Prostate gland (tissue), 2 donors: ENCODE results near the gene RNF224. TPM values are rescaled to one million over a fixed set of nuclear protein-coding genes. Genes with fewer than 3 reads are reported as not detected.

Experiments
- DNase-seq: peaks from one replicate; pipeline ENCODE4 v3.0.0-alpha.2; 2019; ENCODE audit warnings: low spot score
- H3K27ac ChIP-seq, 2 donors: fragments of 200-600 bp; sonication (generic); 2 replicates each; pipeline ENCODE4 v1.5.1; 2017 to 2019
- H3K27me3 ChIP-seq: fragments of 200-600 bp; sonication (generic); replicated peaks from 2 replicates; pipeline ENCODE4 v1.5.1; 2019; ENCODE audit not compliant: insufficient read depth
- H3K36me3 ChIP-seq, 2 donors: fragments of 200-600 bp; sonication (generic); 1 replicate in 1 of 2; 2 replicates in 1 of 2; pipeline versions ENCODE4 v1.5.1 to v1.8.1; 2017 to 2019
- H3K4me1 ChIP-seq: fragments of 200-600 bp; sonication (generic); replicated peaks from 2 replicates; pipeline ENCODE4 v1.5.1; 2019
- H3K4me3 ChIP-seq, 2 donors: fragments of 200-600 bp; sonication (generic); 2 replicates each; pipeline ENCODE4 v1.5.1; 2017 to 2019
- H3K9me3 ChIP-seq: fragments of 200-600 bp; sonication (generic); 2 replicates; pipeline ENCODE4 v1.5.1; 2017
- CTCF ChIP-seq, 4 experiments: fragments of 200-600 bp in 2 of 4; fragments of 450-650 bp in 2 of 4; sonication (generic) in 2 of 4; IDR thresholded peaks; 1 replicate in 3 of 4; 2 replicates in 1 of 4; pipeline ENCODE4 v1.5.1; 2016 to 2019; ENCODE audit warnings: antibody characterized with exemption in 4 of 4, mild to moderate bottlenecking in 2 of 4, moderate library complexity in 2 of 4
- POLR2A ChIP-seq: fragments of 450-650 bp; IDR thresholded peaks from one replicate; pipeline ENCODE4 v1.6.1; 2016; ENCODE audit warnings: antibody characterized with exemption, mild to moderate bottlenecking
- POLR2AphosphoS5 ChIP-seq: sonication (generic); formaldehyde crosslinking; IDR thresholded peaks from one replicate; pipeline ENCODE4 v1.6.1; 2017; ENCODE audit warnings: antibody characterized with exemption
- WGBS: methylation state at CpG from one replicate; pipeline ENCODE4 v1.1.5; 2018; 5-methylcytosine and 5-hydroxymethylcytosine counted together
- intact Hi-C: fragments of 100-400 bp; cut with DNase I; formaldehyde crosslinking; loops from one replicate; pipeline ENCODE4 v1.14.2; 2022
- total RNA-seq, 2 donors: library from RNA; depleted of rRNA; stranded (reverse); fragments of >200 nt; gene quantifications; one replicate each; pipeline ENCODE4 v1.1.0, GENCODE V29; 2016

Gene RNF224
- total RNA-seq, 2 donors from 2014 or later, result not detected

GRCh38 chr9:137189297-137190295, 37.7 kb upstream of the RNF224 start:
- peaks cover 0 to 3% of the 10 kb centered on the region in 2 donors for H3K36me3 ChIP-seq
- no peaks in the 10 kb centered on the region for H3K9me3 ChIP-seq
- WGBS, result 34% methylated on average over 23 of the region's 23 CpGs
- H3K4me1 ChIP-seq, result peaks cover 28% of the 10 kb centered on the region
- no peaks in the 10 kb centered on the region for H3K27me3 ChIP-seq
- TF ChIP-seq POLR2AphosphoS5 (no peak), CTCF (IDR thresholded peaks at IDR 0.05) (peak in 1 of 4 experiments; percentile 21)
- intact Hi-C loops, result no loop called here
- peak overlapping the region; percentile 73 to 97 for H3K4me3 ChIP-seq
- H3K27ac ChIP-seq, result peak overlapping the region; percentile 77 to 94
- no peak for DNase-seq

- Histone ChIP-seq H3K36me3 (peaks cover 0 to 3% of the 10 kb centered on the region in 2 donors), H3K27ac (peak overlapping the region; percentile 77 to 94)
- 66% methylated on average over 9 of the region's 9 CpGs for WGBS
These were observed 36.9 kb upstream of the RNF224 start for GRCh38 chr9:137190315-137190856.

GRCh38 chr9:137191245-137191644, 36.1 kb upstream of the RNF224 start:
- peaks cover 0 to 3% of the 10 kb centered on the region in 2 donors for H3K36me3 ChIP-seq
- 74% methylated on average over 3 of the region's 3 CpGs for WGBS
- no peak for DNase-seq
- no peaks in the 10 kb centered on the region for H3K9me3 ChIP-seq
- no peak overlapping the region for H3K4me3 ChIP-seq
- H3K4me1 ChIP-seq, result peaks cover 38% of the 10 kb centered on the region
- H3K27ac ChIP-seq, result peak overlapping the region in 1 of 2 donors; percentile 2
- no peak for TF ChIP-seq POLR2AphosphoS5
- no peak for TF ChIP-seq POLR2A
- TF ChIP-seq CTCF (IDR thresholded peaks at IDR 0.05), result no peak
- intact Hi-C loops, result no loop called here
- no peaks in the 10 kb centered on the region for H3K27me3 ChIP-seq

More at GRCh38 chr9:137190315-137190856, 36.9 kb upstream of the RNF224 start:
- DNase-seq, result no peak
- TF ChIP-seq CTCF (IDR thresholded peaks at IDR 0.05), result peak in 1 of 4 experiments; percentile 34
- no peak for TF ChIP-seq POLR2AphosphoS5
- Histone ChIP-seq H3K9me3 (no peaks in the 10 kb centered on the region), H3K4me3 (no peak overlapping the region), H3K4me1 (peaks cover 35% of the 10 kb centered on the region), H3K27me3 (no peaks in the 10 kb centered on the region)
- intact Hi-C loops, result no loop called here

- 79% methylated on average over 21 of the region's 22 CpGs for WGBS
These were observed 35.4 kb upstream of the RNF224 start for GRCh38 chr9:137191691-137192447.

More at GRCh38 chr9:137191691-137192447, 35.4 kb upstream of the RNF224 start:
- no peak for TF ChIP-seq CTCF (IDR thresholded peaks at IDR 0.05)
- TF ChIP-seq POLR2A, result no peak
- TF ChIP-seq POLR2AphosphoS5, result no peak
- DNase-seq, result no peak
- intact Hi-C loops, result no loop called here
- H3K4me1 ChIP-seq, result peaks cover 36% of the 10 kb centered on the region
- no peaks in the 10 kb centered on the region for H3K27me3 ChIP-seq
- peaks cover 0 to 3% of the 10 kb centered on the region in 2 donors for H3K36me3 ChIP-seq
- H3K4me3 ChIP-seq, result no peak overlapping the region
- H3K9me3 ChIP-seq, result no peaks in the 10 kb centered on the region
- H3K27ac ChIP-seq, result no peak overlapping the region
